ENCODE data around the gene MRPL49.

The MRPL49 gene

DNA sequence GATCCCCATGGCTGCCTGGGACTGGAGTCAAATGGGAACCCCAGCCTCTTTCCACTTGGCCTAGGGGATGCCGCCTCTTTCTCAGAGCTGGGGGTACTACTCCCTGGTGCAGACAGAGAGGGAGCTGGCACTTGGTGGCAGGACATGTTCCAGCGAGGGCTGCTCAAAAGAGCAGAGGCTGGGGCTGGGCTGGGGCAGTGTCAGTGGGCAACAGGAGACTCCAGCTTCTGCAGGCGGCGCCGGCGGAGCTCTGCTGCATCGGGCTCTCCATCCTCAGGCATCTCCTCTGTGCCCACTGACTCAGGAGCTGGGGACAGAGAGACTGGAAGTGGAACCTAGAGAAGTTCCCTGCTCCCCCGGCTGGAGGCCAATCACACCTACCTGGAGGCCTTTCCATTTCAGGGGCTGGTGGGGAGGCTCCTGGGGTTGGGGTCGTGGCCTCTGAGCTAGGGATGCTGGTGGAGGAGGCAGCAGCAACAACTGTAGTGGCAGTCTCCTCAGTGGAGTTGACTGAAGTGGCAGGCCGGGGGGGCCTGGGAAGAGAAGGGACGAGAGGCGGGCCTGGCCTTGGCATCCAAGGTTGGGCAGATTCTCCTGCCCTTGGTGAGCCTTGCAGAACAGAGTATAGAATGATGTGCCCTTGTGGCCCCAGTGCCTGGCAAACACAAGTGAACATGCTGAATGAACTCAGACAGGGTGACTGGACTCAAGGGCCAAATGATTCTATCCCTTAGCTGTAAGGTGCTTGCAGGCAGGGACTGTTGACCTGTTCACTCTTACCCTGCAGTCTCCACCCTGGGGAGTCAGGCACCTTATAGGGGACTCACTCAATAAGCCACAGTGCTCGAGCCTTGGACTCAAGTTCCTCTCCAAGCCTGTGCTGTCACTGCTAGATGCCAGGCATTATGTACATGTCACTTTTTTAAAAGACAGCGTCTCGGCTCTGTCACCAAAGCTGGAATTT, 6.3 kb downstream of the MRPL49 start:
- peaks cover 49% of the 10 kb centered on the region for H3K36me3 ChIP-seq (ENCODE audit: control insufficient read depth, insufficient read depth, low read length)
- H3K4me3 ChIP-seq (ENCODE audit: low read length) = no peak overlapping the region
- DNase-seq (ENCODE audit: low read depth, low spot score) = no peak
- no peaks in the 10 kb centered on the region for H3K27me3 ChIP-seq (ENCODE audit: control insufficient read depth, insufficient read depth, low read length)
- no peak overlapping the region for H3K27ac ChIP-seq (ENCODE audit: low read length)
- H3K9me3 ChIP-seq (ENCODE audit: control insufficient read depth, insufficient read depth, low read length) = no peaks in the 10 kb centered on the region
- WGBS (ENCODE audit: insufficient coverage, insufficient read length) = no CpG with 5 or more reads among the region's 15 CpGs
- H3K4me1 ChIP-seq (ENCODE audit: control insufficient read depth, insufficient read depth, low read length) = peaks cover 2% of the 10 kb centered on the region; the same call in 1 of the 2 replicates

- H3K4me3 ChIP-seq (ENCODE audit: low read length) = no peak overlapping the region
- H3K27ac ChIP-seq (ENCODE audit: low read length) = no peak overlapping the region
- no peaks in the 10 kb centered on the region for H3K9me3 ChIP-seq (ENCODE audit: control insufficient read depth, insufficient read depth, low read length)
- WGBS (ENCODE audit: insufficient coverage, insufficient read length) = no CpG with 5 or more reads among the region's 13 CpGs
- peaks cover 2% of the 10 kb centered on the region; the same call in 1 of the 2 replicates for H3K4me1 ChIP-seq (ENCODE audit: control insufficient read depth, insufficient read depth, low read length)
- H3K27me3 ChIP-seq (ENCODE audit: control insufficient read depth, insufficient read depth, low read length) = no peaks in the 10 kb centered on the region
- no peak for DNase-seq (ENCODE audit: low read depth, low spot score)
- peaks cover 47% of the 10 kb centered on the region for H3K36me3 ChIP-seq (ENCODE audit: control insufficient read depth, insufficient read depth, low read length)
These were observed 7.7 kb downstream of the MRPL49 start for GRCh38 chr11:65129649-65130441.

DNA sequence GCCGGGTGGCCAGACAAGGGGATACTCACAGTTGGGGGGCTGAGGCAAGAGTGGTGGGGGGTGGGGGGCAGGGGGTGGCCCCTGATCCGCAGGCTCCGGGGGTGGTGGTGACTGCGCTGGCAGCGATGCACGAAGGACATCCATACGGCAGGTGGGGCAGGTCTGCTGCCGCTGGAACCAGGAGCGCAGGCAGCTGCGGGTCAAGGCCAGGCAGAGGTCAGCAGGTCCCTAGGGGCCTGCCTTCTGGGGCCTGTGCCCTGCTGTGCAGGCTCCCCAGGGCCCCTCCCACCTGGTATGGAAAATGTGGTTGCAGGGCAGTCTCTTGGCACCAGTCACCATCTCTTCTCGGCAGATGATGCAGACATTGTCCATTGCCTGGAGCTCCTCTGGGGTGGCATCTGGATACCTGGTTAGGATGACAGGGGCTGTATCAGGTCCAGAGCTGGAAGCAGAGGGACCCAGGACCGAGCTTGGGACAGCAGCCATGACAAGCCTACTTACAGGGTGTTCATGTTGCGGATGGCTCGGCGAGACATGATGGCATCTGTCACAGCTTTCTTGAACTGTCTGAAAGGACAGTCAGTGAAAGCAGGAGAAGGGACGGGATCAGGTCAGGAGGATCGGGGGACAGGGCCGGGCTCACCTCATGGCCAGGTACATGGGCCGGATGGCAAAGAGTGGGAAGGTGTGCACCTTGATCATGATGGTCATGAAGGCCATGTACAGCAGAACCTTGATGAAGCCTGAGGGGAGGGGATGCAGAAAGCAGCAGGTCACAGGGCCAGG, 8.7 kb downstream of the MRPL49 start:
- no peak for DNase-seq (ENCODE audit: low read depth, low spot score)
- H3K27ac ChIP-seq (ENCODE audit: low read length) = no peak overlapping the region
- H3K4me1 ChIP-seq (ENCODE audit: control insufficient read depth, insufficient read depth, low read length) = peaks cover 2% of the 10 kb centered on the region; the same call in 1 of the 2 replicates
- no peak overlapping the region for H3K4me3 ChIP-seq (ENCODE audit: low read length)
- H3K9me3 ChIP-seq (ENCODE audit: control insufficient read depth, insufficient read depth, low read length) = no peaks in the 10 kb centered on the region
- H3K36me3 ChIP-seq (ENCODE audit: control insufficient read depth, insufficient read depth, low read length) = peaks cover 37% of the 10 kb centered on the region
- H3K27me3 ChIP-seq (ENCODE audit: control insufficient read depth, insufficient read depth, low read length) = no peaks in the 10 kb centered on the region
- no CpG with 5 or more reads among the region's 19 CpGs for WGBS (ENCODE audit: insufficient coverage, insufficient read length)

- WGBS (ENCODE audit: insufficient coverage, insufficient read length) = no CpG with 5 or more reads among the region's 3 CpGs
- no peak for DNase-seq (ENCODE audit: low read depth, low spot score)
- Histone ChIP-seq H3K27me3 (ENCODE audit: control insufficient read depth, insufficient read depth, low read length) (no peaks in the 10 kb centered on the region), H3K4me1 (ENCODE audit: control insufficient read depth, insufficient read depth, low read length) (peaks cover 2% of the 10 kb centered on the region; the same call in 1 of the 2 replicates), H3K4me3 (ENCODE audit: low read length) (no peak overlapping the region), H3K36me3 (ENCODE audit: control insufficient read depth, insufficient read depth, low read length) (peaks cover 34% of the 10 kb centered on the region), H3K27ac (ENCODE audit: low read length) (no peak overlapping the region), H3K9me3 (ENCODE audit: control insufficient read depth, insufficient read depth, low read length) (no peaks in the 10 kb centered on the region)
These were observed 9.3 kb downstream of the MRPL49 start for GRCh38 chr11:65131417-65131776.

DNA sequence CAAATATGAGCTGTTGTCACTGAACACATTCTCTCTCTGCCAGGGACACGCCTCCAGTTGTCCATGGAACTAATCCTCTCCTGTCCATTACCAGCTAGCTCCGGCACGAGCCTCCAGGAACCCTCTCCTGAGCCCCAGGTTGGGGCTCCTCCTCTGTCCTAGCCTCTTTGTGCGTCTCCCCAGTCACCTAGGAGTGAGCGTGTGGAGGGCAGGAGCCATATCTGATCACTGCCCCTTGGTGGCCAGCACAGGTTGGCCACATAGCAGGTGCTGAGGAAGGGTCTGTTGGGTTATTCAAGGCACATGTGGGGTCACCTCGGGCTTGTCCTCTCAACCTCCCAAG, 9.7 kb downstream of the MRPL49 start:
- Histone ChIP-seq H3K27ac (ENCODE audit: low read length) (no peak overlapping the region), H3K36me3 (ENCODE audit: control insufficient read depth, insufficient read depth, low read length) (peaks cover 30% of the 10 kb centered on the region), H3K9me3 (ENCODE audit: control insufficient read depth, insufficient read depth, low read length) (no peaks in the 10 kb centered on the region), H3K27me3 (ENCODE audit: control insufficient read depth, insufficient read depth, low read length) (no peaks in the 10 kb centered on the region), H3K4me3 (ENCODE audit: low read length) (no peak overlapping the region), H3K4me1 (ENCODE audit: control insufficient read depth, insufficient read depth, low read length) (peaks cover 2% of the 10 kb centered on the region; the same call in 1 of the 2 replicates)
- WGBS (ENCODE audit: insufficient coverage, insufficient read length) = no CpG with 5 or more reads among the region's 6 CpGs
- DNase-seq (ENCODE audit: low read depth, low spot score) = no peak

GRCh38 chr11:65132238-65132987, 10.3 kb downstream of the MRPL49 start:
- peaks cover 2% of the 10 kb centered on the region; the same call in 1 of the 2 replicates for H3K4me1 ChIP-seq (ENCODE audit: control insufficient read depth, insufficient read depth, low read length)
- WGBS (ENCODE audit: insufficient coverage, insufficient read length) = no CpG with 5 or more reads among the region's 10 CpGs

GRCh38 chr11:65132988-65133700, 11.0 kb downstream of the MRPL49 start:
- H3K27me3 ChIP-seq (ENCODE audit: control insufficient read depth, insufficient read depth, low read length) = no peaks in the 10 kb centered on the region
- peaks cover 2% of the 10 kb centered on the region; the same call in 1 of the 2 replicates for H3K4me1 ChIP-seq (ENCODE audit: control insufficient read depth, insufficient read depth, low read length)
- DNase-seq (ENCODE audit: low read depth, low spot score) = no peak
- H3K4me3 ChIP-seq (ENCODE audit: low read length) = peak overlapping the region; percentile 90; the same call in 1 of the 2 replicates
- H3K9me3 ChIP-seq (ENCODE audit: control insufficient read depth, insufficient read depth, low read length) = no peaks in the 10 kb centered on the region
- H3K27ac ChIP-seq (ENCODE audit: low read length) = no peak overlapping the region
- no CpG with 5 or more reads among the region's 18 CpGs for WGBS (ENCODE audit: insufficient coverage, insufficient read length)
- H3K36me3 ChIP-seq (ENCODE audit: control insufficient read depth, insufficient read depth, low read length) = peaks cover 21% of the 10 kb centered on the region

More at GRCh38 chr11:65132238-65132987, 10.3 kb downstream of the MRPL49 start:
- peaks cover 28% of the 10 kb centered on the region for H3K36me3 ChIP-seq (ENCODE audit: control insufficient read depth, insufficient read depth, low read length)
- no peaks in the 10 kb centered on the region for H3K9me3 ChIP-seq (ENCODE audit: control insufficient read depth, insufficient read depth, low read length)
- H3K27ac ChIP-seq (ENCODE audit: low read length) = no peak overlapping the region
- DNase-seq (ENCODE audit: low read depth, low spot score) = no peak
- no peak overlapping the region for H3K4me3 ChIP-seq (ENCODE audit: low read length)
- H3K27me3 ChIP-seq (ENCODE audit: control insufficient read depth, insufficient read depth, low read length) = no peaks in the 10 kb centered on the region

GRCh38 chr11:65133724-65134123, 11.6 kb downstream of the MRPL49 start:
- Histone ChIP-seq H3K27ac (ENCODE audit: low read length) (no peak overlapping the region), H3K27me3 (ENCODE audit: control insufficient read depth, insufficient read depth, low read length) (no peaks in the 10 kb centered on the region), H3K36me3 (ENCODE audit: control insufficient read depth, insufficient read depth, low read length) (peaks cover 19% of the 10 kb centered on the region), H3K9me3 (ENCODE audit: control insufficient read depth, insufficient read depth, low read length) (no peaks in the 10 kb centered on the region), H3K4me3 (ENCODE audit: low read length) (peak overlapping the region; percentile 90), H3K4me1 (ENCODE audit: control insufficient read depth, insufficient read depth, low read length) (peaks cover 2% of the 10 kb centered on the region; the same call in 1 of the 2 replicates)
- DNase-seq (ENCODE audit: low read depth, low spot score) = no peak
- WGBS (ENCODE audit: insufficient coverage, insufficient read length) = no CpG with 5 or more reads among the region's 20 CpGs

- H3K27ac ChIP-seq (ENCODE audit: low read length) = no peak within 1 kb of the TSS
- H3K4me1 ChIP-seq (ENCODE audit: control insufficient read depth, insufficient read depth, low read length) = peaks cover 2% of the 10 kb centered on the region; the same call in 1 of the 2 replicates
- WGBS (ENCODE audit: insufficient coverage, insufficient read length) = no CpG with 5 or more reads among the region's 60 CpGs
- peak within 1 kb of the TSS; percentile 90 for H3K4me3 ChIP-seq (ENCODE audit: low read length)
- no peaks in the 10 kb centered on the region for H3K27me3 ChIP-seq (ENCODE audit: control insufficient read depth, insufficient read depth, low read length)
- DNase-seq (ENCODE audit: low read depth, low spot score) = no peak
- no peaks in the 10 kb centered on the region for H3K9me3 ChIP-seq (ENCODE audit: control insufficient read depth, insufficient read depth, low read length)
- peaks cover 19% of the 10 kb centered on the region for H3K36me3 ChIP-seq (ENCODE audit: control insufficient read depth, insufficient read depth, low read length)
These were observed 12.3 kb downstream of the MRPL49 start, which contains the start of gene SYVN1 for GRCh38 chr11:65134240-65134951. Gene SYVN1, minus strand, starts transcription at chr11:65134519. Its CDS starts 918 bp downstream, at chr11:65133601.

Measured in iPS DF 6.9 (cell line).